Measurements from ENCODE around the gene TMEM198. TPM values are rescaled to one million over a fixed set of nuclear protein-coding genes. Genes with fewer than 3 reads are reported as not detected.

The TMEM198 gene
- total and polyA plus RNA-seq, 9 of the 15 experiments (the other 6 are each of a cell fraction or from before 2014, with no cell fraction given): 0.03 to 3.8 (median 1.0) TPM

DNA sequence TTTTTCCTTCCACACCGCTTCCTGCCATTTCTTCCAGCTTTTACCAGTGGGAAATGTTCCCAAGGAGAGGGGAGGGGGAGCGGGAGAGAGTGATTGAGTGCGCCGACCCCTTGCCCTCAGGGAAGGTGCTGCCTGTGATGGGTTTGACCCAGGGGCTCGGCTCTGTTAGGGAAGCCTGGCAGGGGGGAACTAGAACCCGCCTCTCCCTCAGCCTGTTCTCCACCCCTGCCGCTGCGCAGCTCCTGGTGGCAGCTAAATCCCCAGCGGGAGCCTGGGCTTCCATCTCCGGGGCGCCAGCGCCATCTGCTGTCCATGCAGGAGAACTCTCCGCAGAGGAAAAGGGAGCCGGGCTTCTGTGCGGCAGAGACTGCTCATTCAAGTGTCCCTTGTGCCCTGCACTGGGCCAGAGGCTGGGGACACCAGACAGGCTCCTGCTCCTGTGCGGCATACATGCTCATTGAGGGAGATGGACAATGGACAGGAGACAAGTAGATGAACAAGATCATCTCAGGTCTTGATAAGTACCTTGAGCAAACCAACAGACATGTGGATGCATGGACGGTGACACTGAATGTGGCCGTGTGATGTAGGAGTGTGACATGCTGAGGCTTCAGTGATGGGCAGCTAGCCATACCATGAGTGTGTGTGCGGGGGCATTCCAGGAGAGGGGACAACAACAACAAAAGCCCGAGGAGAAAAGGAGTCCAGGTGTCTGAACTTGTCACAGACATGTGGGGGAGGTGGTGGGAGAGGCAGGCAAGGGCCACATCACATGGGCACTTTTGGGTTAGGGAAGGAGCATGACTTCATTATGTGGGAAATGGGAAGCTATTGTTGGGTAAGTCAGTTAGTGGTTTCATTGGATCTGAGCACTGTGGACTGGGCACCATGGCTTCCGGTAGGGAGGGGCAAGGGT lies 13.5 kb upstream of the TMEM198 start (continued):
- TF ChIP-seq, protein P1, sequence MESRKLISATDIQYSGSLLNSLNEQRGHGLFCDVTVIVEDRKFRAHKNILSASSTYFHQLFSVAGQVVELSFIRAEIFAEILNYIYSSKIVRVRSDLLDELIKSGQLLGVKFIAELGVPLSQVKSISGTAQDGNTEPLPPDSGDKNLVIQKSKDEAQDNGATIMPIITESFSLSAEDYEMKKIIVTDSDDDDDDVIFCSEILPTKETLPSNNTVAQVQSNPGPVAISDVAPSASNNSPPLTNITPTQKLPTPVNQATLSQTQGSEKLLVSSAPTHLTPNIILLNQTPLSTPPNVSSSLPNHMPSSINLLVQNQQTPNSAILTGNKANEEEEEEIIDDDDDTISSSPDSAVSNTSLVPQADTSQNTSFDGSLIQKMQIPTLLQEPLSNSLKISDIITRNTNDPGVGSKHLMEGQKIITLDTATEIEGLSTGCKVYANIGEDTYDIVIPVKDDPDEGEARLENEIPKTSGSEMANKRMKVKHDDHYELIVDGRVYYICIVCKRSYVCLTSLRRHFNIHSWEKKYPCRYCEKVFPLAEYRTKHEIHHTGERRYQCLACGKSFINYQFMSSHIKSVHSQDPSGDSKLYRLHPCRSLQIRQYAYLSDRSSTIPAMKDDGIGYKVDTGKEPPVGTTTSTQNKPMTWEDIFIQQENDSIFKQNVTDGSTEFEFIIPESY (CRISPR knock-in tag; IDR thresholded peaks at IDR 0.05): peak; percentile 21; the same call in 1 of the 2 replicates
- TF ChIP-seq CXXC5 (CRISPR knock-in tag; IDR thresholded peaks at IDR 0.05) (peak; percentile 67), YY1 (IDR thresholded peaks at IDR 0.05; ENCODE audit: borderline replicate concordance in 1 of 3, control insufficient read depth in 1 of 3, extremely low read depth in 1 of 3, insufficient read depth in 3 of 3, insufficient read length in 1 of 3, insufficient replicate concordance in 2 of 3, low read depth in 1 of 3, low read length in 2 of 3) (peak in 1 of 3 experiments; percentile 49), HCFC1 (IDR thresholded peaks at IDR 0.05; ENCODE audit: low read depth, low read length) (peak; percentile 14; the same call in 1 of the 2 replicates), DACH1 (IDR thresholded peaks at IDR 0.05; ENCODE audit: partially characterized antibody) (no peak), ZFP36 (IDR thresholded peaks at IDR 0.05; ENCODE audit: low read depth, low read length, partially characterized antibody) (peak; percentile 14), MCM5 (IDR thresholded peaks at IDR 0.05; ENCODE audit: low read depth) (no peak), CC2D1A (IDR thresholded peaks at IDR 0.05) (peak; percentile 87), TFAP4 (CRISPR knock-in tag; IDR thresholded peaks at IDR 0.05; ENCODE audit: borderline replicate concordance) (peak; percentile 76; the same call in 1 of the 2 replicates), SAFB (IDR thresholded peaks at IDR 0.05; ENCODE audit: borderline replicate concordance, low read depth, low read length) (no peak), KAT7 (CRISPR knock-in tag; IDR thresholded peaks at IDR 0.05; ENCODE audit: borderline replicate concordance) (peak; percentile 72; the same call in 1 of the 2 replicates), ZNF24 (IDR thresholded peaks at IDR 0.05) (no peak; the same call in 1 of the 2 replicates), ZBTB43 (CRISPR knock-in tag; IDR thresholded peaks at IDR 0.05) (no peak), ESRRA (IDR thresholded peaks at IDR 0.05; ENCODE audit: borderline replicate concordance, low read depth) (peak; percentile 16; the same call in 1 of the 2 replicates), CBFB (CRISPR knock-in tag; IDR thresholded peaks at IDR 0.05) (no peak), LCOR (CRISPR knock-in tag; IDR thresholded peaks at IDR 0.05) (0 out of 2 replicates have a peak, but pooled peaks have one; percentile 38), STAG1 (CRISPR knock-in tag; IDR thresholded peaks at IDR 0.05; ENCODE audit: borderline replicate concordance) (peak; percentile 90; the same call in 1 of the 2 replicates)
- TF ChIP-seq, protein P2, sequence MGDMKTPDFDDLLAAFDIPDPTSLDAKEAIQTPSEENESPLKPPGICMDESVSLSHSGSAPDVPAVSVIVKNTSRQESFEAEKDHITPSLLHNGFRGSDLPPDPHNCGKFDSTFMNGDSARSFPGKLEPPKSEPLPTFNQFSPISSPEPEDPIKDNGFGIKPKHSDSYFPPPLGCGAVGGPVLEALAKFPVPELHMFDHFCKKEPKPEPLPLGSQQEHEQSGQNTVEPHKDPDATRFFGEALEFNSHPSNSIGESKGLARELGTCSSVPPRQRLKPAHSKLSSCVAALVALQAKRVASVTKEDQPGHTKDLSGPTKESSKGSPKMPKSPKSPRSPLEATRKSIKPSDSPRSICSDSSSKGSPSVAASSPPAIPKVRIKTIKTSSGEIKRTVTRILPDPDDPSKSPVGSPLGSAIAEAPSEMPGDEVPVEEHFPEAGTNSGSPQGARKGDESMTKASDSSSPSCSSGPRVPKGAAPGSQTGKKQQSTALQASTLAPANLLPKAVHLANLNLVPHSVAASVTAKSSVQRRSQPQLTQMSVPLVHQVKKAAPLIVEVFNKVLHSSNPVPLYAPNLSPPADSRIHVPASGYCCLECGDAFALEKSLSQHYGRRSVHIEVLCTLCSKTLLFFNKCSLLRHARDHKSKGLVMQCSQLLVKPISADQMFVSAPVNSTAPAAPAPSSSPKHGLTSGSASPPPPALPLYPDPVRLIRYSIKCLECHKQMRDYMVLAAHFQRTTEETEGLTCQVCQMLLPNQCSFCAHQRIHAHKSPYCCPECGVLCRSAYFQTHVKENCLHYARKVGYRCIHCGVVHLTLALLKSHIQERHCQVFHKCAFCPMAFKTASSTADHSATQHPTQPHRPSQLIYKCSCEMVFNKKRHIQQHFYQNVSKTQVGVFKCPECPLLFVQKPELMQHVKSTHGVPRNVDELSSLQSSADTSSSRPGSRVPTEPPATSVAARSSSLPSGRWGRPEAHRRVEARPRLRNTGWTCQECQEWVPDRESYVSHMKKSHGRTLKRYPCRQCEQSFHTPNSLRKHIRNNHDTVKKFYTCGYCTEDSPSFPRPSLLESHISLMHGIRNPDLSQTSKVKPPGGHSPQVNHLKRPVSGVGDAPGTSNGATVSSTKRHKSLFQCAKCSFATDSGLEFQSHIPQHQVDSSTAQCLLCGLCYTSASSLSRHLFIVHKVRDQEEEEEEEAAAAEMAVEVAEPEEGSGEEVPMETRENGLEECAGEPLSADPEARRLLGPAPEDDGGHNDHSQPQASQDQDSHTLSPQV (IDR thresholded peaks at IDR 0.05): peak; percentile 73

Measured in K562 (cell line).